GM19043 (cell line): ENCODE measurements around the gene XRRA1.
"Not testable (repeated sequence)": the region's sequence is repeated elsewhere in the genome, so short reads cannot be mapped to it uniquely, and the experiment has no call there.

Experiments used
- ATAC-seq: cut with Tn5 transposase; IDR thresholded peaks from one replicate; pipeline ENCODE4 v1.9.1; 2021; ENCODE audit warnings: low read depth; ENCODE audit not compliant: unreplicated experiment

XRRA1 gene, protein sequence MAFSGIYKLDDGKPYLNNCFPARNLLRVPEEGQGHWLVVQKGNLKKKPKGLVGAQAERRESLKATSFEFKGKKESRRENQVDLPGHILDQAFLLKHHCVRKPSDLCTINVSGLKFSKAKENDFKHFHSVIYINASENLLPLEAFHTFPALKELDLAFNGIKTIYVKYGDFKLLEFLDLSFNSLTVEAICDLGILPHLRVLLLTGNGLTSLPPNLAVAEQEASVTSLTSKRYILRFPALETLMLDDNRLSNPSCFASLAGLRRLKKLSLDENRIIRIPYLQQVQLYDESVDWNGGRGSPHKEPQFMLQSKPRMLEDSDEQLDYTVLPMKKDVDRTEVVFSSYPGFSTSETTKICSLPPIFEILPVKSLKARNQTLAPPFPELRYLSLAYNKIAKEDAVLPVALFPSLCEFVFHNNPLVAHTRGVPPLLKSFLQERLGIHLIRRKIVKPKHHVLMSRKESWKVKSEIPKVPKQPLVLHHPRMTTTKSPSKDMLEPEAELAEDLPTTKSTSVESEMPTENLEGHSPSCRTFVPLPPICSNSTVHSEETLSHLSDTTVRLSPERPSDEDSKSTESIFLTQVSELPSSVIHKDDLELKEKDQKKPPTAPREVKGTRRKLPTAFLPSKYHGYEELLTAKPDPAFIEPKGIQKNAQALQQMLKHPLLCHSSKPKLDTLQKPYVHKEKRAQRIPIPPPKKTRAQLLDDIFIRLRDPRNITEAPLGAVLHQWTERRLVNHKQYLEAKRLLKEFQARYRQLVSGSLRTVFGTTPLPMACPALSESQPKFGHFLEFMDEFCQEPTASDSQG

GRCh38 chr11:74948898-74949752, at the start of gene XRRA1, which contains the start of gene SPCS2:
XRRA1 (minus strand) TSS chr11:74949091; CDS start chr11:74940878, 8,213 bp downstream.
SPCS2 (plus strand) TSS chr11:74949266; CDS start chr11:74949286, 20 bp downstream.
- peak; percentile 87 for ATAC-seq

- ATAC-seq: peak; percentile 45
Measured at GRCh38 chr11:74992852-74993251, 44.0 kb upstream of the XRRA1 start.

DNA sequence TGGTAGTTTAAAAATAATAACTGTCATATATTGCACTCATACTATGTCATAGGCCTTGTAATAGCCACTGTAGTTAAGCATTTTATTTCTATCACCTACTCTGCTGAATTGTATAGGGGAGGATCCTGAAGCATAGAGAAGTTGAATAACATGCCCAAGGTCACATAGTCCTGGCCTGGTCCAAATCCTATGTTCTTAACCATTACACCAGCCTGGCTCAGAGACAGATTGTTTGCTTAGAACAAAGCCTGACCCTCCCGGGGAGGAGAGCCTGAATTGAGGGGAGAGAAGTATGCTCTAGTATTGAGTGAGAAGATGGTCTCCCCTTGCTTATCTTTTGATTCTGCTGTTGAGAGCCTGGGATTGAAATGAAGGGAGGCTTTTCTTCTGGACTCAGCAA, 42.0 kb upstream of the XRRA1 start:
- no peak for ATAC-seq

- ATAC-seq: not testable (repeated sequence)
Measured at GRCh38 chr11:74990150-74990549, 41.3 kb upstream of the XRRA1 start.

GRCh38 chr11:74989260-74989638, 40.4 kb upstream of the XRRA1 start:
- ATAC-seq: peak; percentile 10

DNA sequence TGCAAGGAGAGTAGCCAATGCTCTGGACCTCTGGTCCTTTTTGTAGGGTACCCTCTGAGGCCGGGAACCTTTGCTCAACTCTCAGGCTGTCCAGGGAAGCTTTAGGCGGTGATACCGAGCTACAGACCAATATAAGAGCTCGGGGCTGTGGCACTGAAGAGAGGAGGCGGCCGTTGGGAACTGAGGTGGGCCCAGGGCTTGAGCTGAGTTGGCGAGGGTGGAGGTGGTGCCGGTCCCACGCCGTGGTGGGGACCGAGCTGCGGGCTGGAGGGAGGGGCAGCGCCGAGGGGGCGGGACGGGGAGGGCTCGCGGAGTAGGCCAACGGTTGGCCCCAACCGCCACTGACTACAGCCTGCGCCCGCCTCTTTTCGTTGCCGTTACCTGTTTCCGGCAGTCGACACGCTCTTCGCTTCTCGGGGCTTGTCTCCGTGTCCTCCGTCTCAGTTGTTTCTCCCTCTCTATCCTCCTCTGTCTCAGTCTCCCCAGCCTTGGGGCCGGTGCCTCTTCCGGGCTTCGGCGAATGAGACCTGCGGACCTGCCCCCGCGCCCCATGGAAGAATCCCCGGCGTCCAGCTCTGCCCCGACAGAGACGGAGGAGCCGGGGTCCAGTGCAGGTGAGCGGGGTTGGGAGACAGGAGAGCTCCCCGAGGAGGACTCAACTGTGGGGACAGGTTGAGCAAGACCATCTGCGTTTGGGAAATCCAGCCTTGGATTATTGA, 39.8 kb upstream of the XRRA1 start, which contains the start of gene NEU3:
NEU3 (plus strand) TSS at position 393 of the 719 bp plus-strand sequence; CDS start at position 521, 128 bp downstream.
- peak; percentile 75 for ATAC-seq

GRCh38 chr11:74984730-74985129, 35.8 kb upstream of the XRRA1 start:
- no peak for ATAC-seq

DNA sequence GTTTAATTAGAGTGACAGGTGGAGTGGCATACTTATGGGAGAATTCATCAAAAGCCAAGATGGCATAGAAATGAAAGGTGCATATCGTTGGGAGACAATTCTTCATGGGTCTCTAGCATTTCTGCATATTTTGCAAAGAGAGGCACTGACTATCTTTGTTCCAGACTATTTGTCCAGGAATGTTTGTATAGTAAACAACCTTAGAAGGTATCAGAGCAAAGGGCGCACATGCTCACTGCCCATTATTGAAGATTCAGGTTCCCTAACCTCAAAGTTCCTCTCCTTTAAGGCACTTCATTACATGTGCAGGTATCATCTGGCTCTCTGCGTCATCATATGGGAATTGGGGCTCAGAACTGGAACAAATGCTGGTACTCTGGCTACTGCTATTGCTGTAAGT, 35.2 kb upstream of the XRRA1 start:
- ATAC-seq: no peak

- ATAC-seq: no peak
Measured at GRCh38 chr11:74981888-74982287, 33.0 kb upstream of the XRRA1 start.

GRCh38 chr11:74980634-74981033, 31.7 kb upstream of the XRRA1 start:
- ATAC-seq: no peak

DNA sequence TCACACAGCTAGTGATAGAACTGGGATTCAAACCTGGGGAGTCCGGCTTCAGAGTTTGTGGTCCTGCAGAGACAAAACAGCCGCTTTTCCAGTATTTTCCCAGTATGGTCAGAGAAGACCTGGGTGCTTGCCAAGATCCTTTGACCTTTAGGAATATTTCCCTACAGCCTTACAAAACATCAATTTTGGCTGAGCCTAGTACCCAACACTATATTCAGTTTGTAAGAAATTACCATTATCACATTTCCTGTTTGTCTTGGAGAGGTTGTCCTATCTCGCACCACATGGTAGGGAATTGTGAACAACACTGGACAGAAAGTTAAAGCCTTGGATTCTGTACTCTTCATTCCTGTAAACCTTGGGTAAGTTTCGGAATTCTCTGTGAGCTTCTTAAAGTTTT, 29.1 kb upstream of the XRRA1 start:
- ATAC-seq: no peak

- ATAC-seq: no peak
Measured at GRCh38 chr11:74971424-74971823, 22.5 kb upstream of the XRRA1 start.

- no peak for ATAC-seq
Measured at GRCh38 chr11:74970852-74971395, 22.0 kb upstream of the XRRA1 start.

DNA sequence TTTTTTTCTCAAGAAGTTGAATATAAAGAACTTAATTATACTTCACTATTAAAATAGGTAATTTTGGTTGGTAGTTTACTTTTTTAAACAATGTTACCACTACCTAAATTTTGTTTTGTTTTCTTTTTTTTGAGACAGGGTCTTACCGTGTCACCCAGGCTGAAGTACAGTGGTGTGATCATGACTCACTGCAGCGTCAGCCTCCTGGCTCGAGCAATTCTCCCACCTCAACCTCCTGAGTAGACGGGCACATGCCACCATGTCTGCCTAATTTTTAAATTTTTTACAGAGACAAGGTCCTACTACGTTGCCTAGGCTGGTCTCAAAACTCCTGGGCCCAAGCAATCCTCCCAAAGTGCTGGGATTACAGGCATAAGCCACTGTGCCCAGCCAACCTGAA, 17.8 kb upstream of the XRRA1 start:
- ATAC-seq: no peak

DNA sequence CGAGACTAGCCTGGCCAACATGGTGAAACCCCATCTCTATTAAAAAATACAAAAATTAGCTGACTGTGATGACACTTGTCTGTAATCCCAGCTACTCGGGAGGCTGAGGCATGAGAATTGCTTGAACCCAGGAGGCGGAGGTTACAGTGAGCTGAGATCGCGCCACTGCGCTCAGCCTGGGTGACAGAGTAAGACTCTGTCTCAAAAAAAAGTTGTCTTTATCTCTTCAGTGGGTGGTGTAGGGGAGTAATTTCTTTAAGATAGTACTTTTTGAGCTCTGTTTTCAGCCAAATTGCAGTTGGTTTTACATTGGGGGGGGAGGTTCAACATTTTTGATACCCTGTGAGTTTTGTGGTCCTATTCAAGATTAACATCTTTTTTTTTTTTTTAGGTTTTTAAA, 11.2 kb upstream of the XRRA1 start:
- not testable (repeated sequence) for ATAC-seq

DNA sequence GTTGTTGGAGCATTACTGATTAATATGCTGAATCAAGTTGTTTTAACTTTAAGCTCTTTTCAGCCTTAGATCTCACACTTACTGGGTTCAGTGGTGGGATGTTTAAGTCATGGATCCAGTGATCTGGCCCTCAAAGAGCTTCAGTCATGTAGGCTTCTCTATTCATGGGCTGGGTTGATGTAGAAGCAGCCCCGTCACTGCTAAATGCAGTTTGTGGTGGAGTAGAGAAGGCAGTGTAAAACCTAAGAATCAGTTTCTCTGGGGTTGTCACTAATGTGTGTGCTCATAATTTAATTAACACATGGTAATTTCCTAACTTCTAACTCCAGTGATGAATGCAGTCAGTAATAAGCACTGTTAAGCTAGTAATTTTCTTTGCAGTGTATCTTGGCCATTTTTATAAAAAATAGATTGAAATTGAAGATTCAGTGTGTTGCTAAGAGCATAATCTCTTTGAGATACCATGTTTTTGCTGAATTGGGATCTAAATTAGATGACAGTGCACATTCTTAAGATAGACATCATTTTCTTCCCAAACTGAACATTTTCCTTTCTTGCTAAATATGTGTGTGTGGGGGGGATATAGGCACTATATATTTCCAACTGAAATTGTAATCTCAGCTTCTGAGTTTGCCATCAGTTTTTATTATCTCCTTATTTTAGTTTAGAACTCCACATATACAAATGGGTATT, 9.2 kb upstream of the XRRA1 start:
- no peak for ATAC-seq

DNA sequence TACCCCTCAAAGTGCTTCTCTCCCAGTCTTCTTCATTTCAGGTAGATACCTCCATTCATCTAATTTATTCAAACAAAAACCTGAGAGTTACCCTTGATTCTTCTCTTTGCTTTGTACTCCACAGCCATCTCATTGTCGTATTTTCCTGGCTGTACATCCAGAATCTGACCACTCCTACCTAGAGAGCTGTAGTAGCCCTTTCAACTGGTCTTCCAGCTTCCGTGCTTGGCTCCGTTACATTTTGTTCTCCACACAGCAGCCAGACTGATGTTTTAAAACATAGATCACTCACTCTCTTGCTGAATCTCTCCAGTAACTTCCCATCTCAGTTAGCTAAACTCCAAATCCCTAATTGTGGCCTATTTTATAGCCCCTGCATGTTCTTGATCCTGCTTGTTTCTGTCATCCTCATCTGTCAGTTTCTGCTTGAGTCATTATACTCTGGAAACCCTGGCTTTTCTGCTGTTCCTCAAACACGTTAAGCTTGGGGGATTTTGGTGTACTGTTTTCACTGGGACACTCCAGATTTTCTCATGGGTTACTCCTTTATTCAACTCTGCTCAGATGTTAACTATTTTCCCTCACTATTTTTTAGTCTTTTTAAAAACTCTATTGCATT, 7.6 kb upstream of the XRRA1 start:
- no peak for ATAC-seq

GRCh38 chr11:74954199-74954598, 5.3 kb upstream of the XRRA1 start:
- ATAC-seq: no peak

DNA sequence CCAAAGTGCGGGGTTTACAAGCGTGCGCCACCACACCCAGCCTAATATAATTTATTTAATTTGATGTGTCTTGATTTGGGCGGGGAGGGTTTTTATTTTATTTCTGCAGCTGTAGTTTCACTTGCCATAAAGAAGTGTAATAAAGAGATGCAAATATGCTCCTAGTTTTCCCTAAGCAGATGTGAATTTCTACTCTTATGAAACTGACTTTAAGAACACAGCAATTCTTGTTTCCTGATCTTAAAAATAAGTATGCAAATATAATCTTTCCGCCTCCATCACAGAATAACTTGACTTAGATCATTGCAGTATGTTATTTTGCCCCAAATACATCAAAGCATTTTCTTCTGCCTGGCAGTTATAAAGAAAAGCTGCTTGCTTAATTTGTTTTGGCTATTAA, 4.6 kb upstream of the XRRA1 start:
- ATAC-seq: no peak
